ENCODE data around the gene SEMA5A. TPM values are rescaled to one million over a fixed set of nuclear protein-coding genes. Genes with fewer than 3 reads are reported as not detected.
A peak's percentile ranks its signal among the peaks of the same experiment; 100 is the strongest.

The SEMA5A gene
- total RNA-seq: not detected

GRCh38 chr5:9545992-9546851 is at the start of gene SEMA5A:
TSS of gene SEMA5A (minus strand) at chr5:9546075. CDS start at chr5:9379946, 166,129 bp downstream.
- no peaks in the 10 kb centered on the region for H3K9me3 Mint-ChIP-seq
- CTCF ChIA-PET: no interaction called here
- intact Hi-C loops (cut with micrococcal nuclease): loop anchor here (10.0 kb wide), 2 partner anchors 391 to 1621 kb away; no protein-coding TSS in a partner anchor
- no peaks in the 10 kb centered on the region for H3K36me3 Mint-ChIP-seq (ENCODE audit: low read depth)
- no peak within 1 kb of the TSS for H3K27ac Mint-ChIP-seq
- DNase-seq: peak; percentile 15
- peak within 1 kb of the TSS; percentile 61 for H3K4me3 Mint-ChIP-seq
- H3K27me3 Mint-ChIP-seq (ENCODE audit: low read depth): peaks cover 18% of the 10 kb centered on the region
- H3K4me1 Mint-ChIP-seq (ENCODE audit: low read depth): peaks cover 7% of the 10 kb centered on the region

GRCh38 chr5:9594913-9595312 is 49.0 kb upstream of the SEMA5A start:
- no peak overlapping the region for H3K4me3 Mint-ChIP-seq
- H3K36me3 Mint-ChIP-seq (ENCODE audit: low read depth): no peaks in the 10 kb centered on the region
- H3K27ac Mint-ChIP-seq: no peak overlapping the region
- H3K4me1 Mint-ChIP-seq (ENCODE audit: low read depth): no peaks in the 10 kb centered on the region
- CTCF ChIA-PET: no interaction called here
- no peak for DNase-seq
- H3K9me3 Mint-ChIP-seq: peaks cover 2% of the 10 kb centered on the region
- intact Hi-C loops (cut with micrococcal nuclease): no loop called here
- H3K27me3 Mint-ChIP-seq (ENCODE audit: low read depth): peaks cover 9% of the 10 kb centered on the region

- no peak overlapping the region for H3K4me3 Mint-ChIP-seq
- peaks cover 2% of the 10 kb centered on the region for H3K27me3 Mint-ChIP-seq (ENCODE audit: low read depth)
- no peaks in the 10 kb centered on the region for H3K4me1 Mint-ChIP-seq (ENCODE audit: low read depth)
- peaks cover 2% of the 10 kb centered on the region for H3K9me3 Mint-ChIP-seq
- CTCF ChIA-PET: no interaction called here
- DNase-seq: no peak
- H3K36me3 Mint-ChIP-seq (ENCODE audit: low read depth): no peaks in the 10 kb centered on the region
- H3K27ac Mint-ChIP-seq: no peak overlapping the region
- intact Hi-C loops (cut with micrococcal nuclease): no loop called here
Observed at GRCh38 chr5:9589049-9589835, 43.4 kb upstream of the SEMA5A start.

GRCh38 chr5:9588254-9588653 is 42.4 kb upstream of the SEMA5A start:
- H3K9me3 Mint-ChIP-seq: peaks cover 2% of the 10 kb centered on the region
- intact Hi-C loops (cut with micrococcal nuclease): no loop called here
- DNase-seq: no peak
- H3K27me3 Mint-ChIP-seq (ENCODE audit: low read depth): peaks cover 2% of the 10 kb centered on the region
- no peaks in the 10 kb centered on the region for H3K4me1 Mint-ChIP-seq (ENCODE audit: low read depth)
- no peaks in the 10 kb centered on the region for H3K36me3 Mint-ChIP-seq (ENCODE audit: low read depth)
- no peak overlapping the region for H3K27ac Mint-ChIP-seq
- H3K4me3 Mint-ChIP-seq: no peak overlapping the region
- CTCF ChIA-PET: no interaction called here

- Mint-ChIP-seq H3K27ac (no peak overlapping the region), H3K27me3 (ENCODE audit: low read depth) (peaks cover 2% of the 10 kb centered on the region), H3K36me3 (ENCODE audit: low read depth) (no peaks in the 10 kb centered on the region), H3K9me3 (peaks cover 2% of the 10 kb centered on the region), H3K4me1 (ENCODE audit: low read depth) (no peaks in the 10 kb centered on the region), H3K4me3 (no peak overlapping the region)
- DNase-seq: no peak
- CTCF ChIA-PET: no interaction called here
- intact Hi-C loops (cut with micrococcal nuclease): no loop called here
Observed at GRCh38 chr5:9587135-9587534, 41.3 kb upstream of the SEMA5A start.

- intact Hi-C loops (cut with micrococcal nuclease): no loop called here
- H3K4me3 Mint-ChIP-seq: no peak overlapping the region
- no peaks in the 10 kb centered on the region for H3K4me1 Mint-ChIP-seq (ENCODE audit: low read depth)
- H3K36me3 Mint-ChIP-seq (ENCODE audit: low read depth): no peaks in the 10 kb centered on the region
- no peaks in the 10 kb centered on the region for H3K27me3 Mint-ChIP-seq (ENCODE audit: low read depth)
- H3K27ac Mint-ChIP-seq: no peak overlapping the region
- DNase-seq: no peak
- CTCF ChIA-PET: no interaction called here
- no peaks in the 10 kb centered on the region for H3K9me3 Mint-ChIP-seq
Observed at GRCh38 chr5:9582406-9582805, 36.5 kb upstream of the SEMA5A start.

- Mint-ChIP-seq H3K27me3 (ENCODE audit: low read depth) (no peaks in the 10 kb centered on the region), H3K4me1 (ENCODE audit: low read depth) (no peaks in the 10 kb centered on the region), H3K9me3 (no peaks in the 10 kb centered on the region), H3K27ac (no peak overlapping the region), H3K4me3 (no peak overlapping the region), H3K36me3 (ENCODE audit: low read depth) (no peaks in the 10 kb centered on the region)
- DNase-seq: no peak
- CTCF ChIA-PET: interaction anchor here (0.6 kb wide), 1 partner anchor 44 kb away, joined by 3 read pairs; no protein-coding TSS in a partner anchor
- intact Hi-C loops (cut with micrococcal nuclease): no loop called here
Observed at GRCh38 chr5:9573796-9574195, 27.9 kb upstream of the SEMA5A start.

GRCh38 chr5:9572246-9572645 is 26.4 kb upstream of the SEMA5A start:
- Mint-ChIP-seq H3K36me3 (ENCODE audit: low read depth) (no peaks in the 10 kb centered on the region), H3K4me3 (no peak overlapping the region), H3K4me1 (ENCODE audit: low read depth) (no peaks in the 10 kb centered on the region), H3K9me3 (no peaks in the 10 kb centered on the region), H3K27me3 (ENCODE audit: low read depth) (no peaks in the 10 kb centered on the region), H3K27ac (no peak overlapping the region)
- CTCF ChIA-PET: no interaction called here
- no peak for DNase-seq
- intact Hi-C loops (cut with micrococcal nuclease): no loop called here

- intact Hi-C loops (cut with micrococcal nuclease): no loop called here
- H3K4me3 Mint-ChIP-seq: no peak overlapping the region
- DNase-seq: no peak
- CTCF ChIA-PET: no interaction called here
- H3K9me3 Mint-ChIP-seq: no peaks in the 10 kb centered on the region
- H3K27me3 Mint-ChIP-seq (ENCODE audit: low read depth): no peaks in the 10 kb centered on the region
- no peaks in the 10 kb centered on the region for H3K4me1 Mint-ChIP-seq (ENCODE audit: low read depth)
- H3K36me3 Mint-ChIP-seq (ENCODE audit: low read depth): no peaks in the 10 kb centered on the region
- H3K27ac Mint-ChIP-seq: no peak overlapping the region
Observed at GRCh38 chr5:9570876-9571275, 25.0 kb upstream of the SEMA5A start.

GRCh38 chr5:9567039-9567438 is 21.2 kb upstream of the SEMA5A start:
- Mint-ChIP-seq H3K9me3 (no peaks in the 10 kb centered on the region), H3K27me3 (ENCODE audit: low read depth) (no peaks in the 10 kb centered on the region), H3K36me3 (ENCODE audit: low read depth) (no peaks in the 10 kb centered on the region), H3K4me1 (ENCODE audit: low read depth) (no peaks in the 10 kb centered on the region), H3K4me3 (no peak overlapping the region), H3K27ac (no peak overlapping the region)
- DNase-seq: no peak
- intact Hi-C loops (cut with micrococcal nuclease): no loop called here
- CTCF ChIA-PET: no interaction called here

- no peak overlapping the region for H3K4me3 Mint-ChIP-seq
- no peaks in the 10 kb centered on the region for H3K27me3 Mint-ChIP-seq (ENCODE audit: low read depth)
- no peak for DNase-seq
- no peak overlapping the region for H3K27ac Mint-ChIP-seq
- intact Hi-C loops (cut with micrococcal nuclease): no loop called here
- H3K4me1 Mint-ChIP-seq (ENCODE audit: low read depth): no peaks in the 10 kb centered on the region
- no peaks in the 10 kb centered on the region for H3K36me3 Mint-ChIP-seq (ENCODE audit: low read depth)
- H3K9me3 Mint-ChIP-seq: no peaks in the 10 kb centered on the region
- CTCF ChIA-PET: no interaction called here
Observed at GRCh38 chr5:9564752-9565151, 18.9 kb upstream of the SEMA5A start.

GRCh38 chr5:9562141-9562540 is 16.3 kb upstream of the SEMA5A start:
- H3K4me3 Mint-ChIP-seq: no peak overlapping the region
- CTCF ChIA-PET: no interaction called here
- intact Hi-C loops (cut with micrococcal nuclease): no loop called here
- H3K4me1 Mint-ChIP-seq (ENCODE audit: low read depth): no peaks in the 10 kb centered on the region
- H3K27ac Mint-ChIP-seq: no peak overlapping the region
- no peaks in the 10 kb centered on the region for H3K9me3 Mint-ChIP-seq
- no peak for DNase-seq
- H3K36me3 Mint-ChIP-seq (ENCODE audit: low read depth): no peaks in the 10 kb centered on the region
- no peaks in the 10 kb centered on the region for H3K27me3 Mint-ChIP-seq (ENCODE audit: low read depth)

GRCh38 chr5:9559965-9560364 is 14.1 kb upstream of the SEMA5A start:
- no peak for DNase-seq
- Mint-ChIP-seq H3K4me1 (ENCODE audit: low read depth) (no peaks in the 10 kb centered on the region), H3K9me3 (no peaks in the 10 kb centered on the region), H3K27ac (no peak overlapping the region), H3K36me3 (ENCODE audit: low read depth) (no peaks in the 10 kb centered on the region), H3K27me3 (ENCODE audit: low read depth) (no peaks in the 10 kb centered on the region), H3K4me3 (no peak overlapping the region)
- intact Hi-C loops (cut with micrococcal nuclease): no loop called here
- CTCF ChIA-PET: no interaction called here
